Endodermal cell (in vitro differentiated cells): Measurements from ENCODE around the gene KCNK15. TPM values are rescaled to one million over a fixed set of nuclear protein-coding genes. Genes with fewer than 3 reads are reported as not detected.

ENCODE experiments used
- DNase-seq: peaks from one replicate; pipeline ENCODE4 v3.0.0-alpha.2; 2017
- H3K27ac ChIP-seq: 2 replicates; pipeline ENCODE4 v1.5.1; 2013; ENCODE audit warnings: mild to moderate bottlenecking, low read depth, low read length, moderate library complexity
- H3K27me3 ChIP-seq: 2 replicates; pipeline ENCODE4 v1.6.1; 2013; ENCODE audit warnings: mild to moderate bottlenecking, low read length, moderate library complexity; ENCODE audit not compliant: insufficient read depth, control insufficient read depth, poor library complexity, severe bottlenecking
- H3K36me3 ChIP-seq: 2 replicates; pipeline ENCODE4 v1.7.0; 2013; ENCODE audit warnings: mild to moderate bottlenecking, low read length, moderate library complexity; ENCODE audit not compliant: control insufficient read depth, insufficient read depth
- H3K4me1 ChIP-seq: one replicate; pipeline ENCODE4 v1.7.0; 2013; ENCODE audit warnings: low read length; ENCODE audit not compliant: control insufficient read depth, insufficient read depth
- H3K4me3 ChIP-seq: 2 replicates; pipeline ENCODE4 v1.5.1; 2013; ENCODE audit warnings: mild to moderate bottlenecking, low read length, moderate library complexity
- H3K9ac ChIP-seq: 2 replicates; pipeline ENCODE4 v1.6.1; 2013; ENCODE audit warnings: mild to moderate bottlenecking, low read length, moderate library complexity; ENCODE audit not compliant: poor library complexity, severe bottlenecking; ENCODE audit errors: extremely low read depth
- H3K9me3 ChIP-seq: 2 replicates; pipeline ENCODE4 v1.6.1; 2013; ENCODE audit warnings: mild to moderate bottlenecking, low read length, moderate library complexity; ENCODE audit not compliant: control insufficient read depth
- H3K27ac Mint-ChIP-seq: 2 replicates; pipeline ENCODE4 v1.8.0; 2020; ENCODE audit warnings: mixed read lengths
- H3K27me3 Mint-ChIP-seq: 2 replicates; pipeline ENCODE4 v1.8.0; 2021; ENCODE audit warnings: mild to moderate bottlenecking, mixed read lengths; ENCODE audit not compliant: insufficient read depth
- H3K36me3 Mint-ChIP-seq: 2 replicates; pipeline ENCODE4 v1.8.0; 2020; ENCODE audit warnings: low read depth, mixed read lengths
- H3K4me1 Mint-ChIP-seq: 2 replicates; pipeline ENCODE4 v1.8.0; 2020; ENCODE audit warnings: mixed read lengths
- H3K4me3 Mint-ChIP-seq: 2 replicates; pipeline ENCODE4 v1.8.0; 2020; ENCODE audit warnings: mild to moderate bottlenecking, moderate library complexity, mixed read lengths
- H3K9me3 Mint-ChIP-seq: 2 replicates; pipeline ENCODE4 v1.8.0; 2020; ENCODE audit warnings: mild to moderate bottlenecking, mixed read lengths
- CTCF ChIP-seq: fragments of 200-600 bp; sonication (generic); conservative IDR thresholded peaks from 2 replicates; pipeline ENCODE4 v1.5.0; 2021; ENCODE audit warnings: antibody characterized with exemption, mild to moderate bottlenecking
- WGBS, 2 experiments: methylation state at CpG; one replicate each; pipeline versions ENCODE4 v1.1.5 to v1.1.7; 2013; ENCODE audit warnings: missing lambda C conversion rate in 2 of 2, mixed read lengths in 1 of 2; ENCODE audit not compliant: insufficient coverage in 1 of 2, insufficient read length in 1 of 2; 5-methylcytosine and 5-hydroxymethylcytosine counted together
- total RNA-seq, 2 donors: library from RNA; stranded (reverse); fragmentation: NEBNext Ultra II Directional in 1 of 2; extraction: Animal tissue kit (Norgen Biotek cat#: 25700) in 1 of 2; gene quantifications; 2 replicates in 1 of 2; 3 replicates in 1 of 2; pipeline ENCODE4 v1.2.1, GENCODE V29; 2021

The KCNK15 gene
- total RNA-seq, 2 donors from 2014 or later, result 0.15 to 0.22 TPM

GRCh38 chr20:44756011-44756688 is 10.5 kb downstream of the KCNK15 start:
- DNase-seq, result no peak
- Histone ChIP-seq H3K36me3 (no peaks in the 10 kb centered on the region), H3K4me3 (no peak overlapping the region), H3K9me3 (no peaks in the 10 kb centered on the region), H3K9ac (no peak overlapping the region), H3K27me3 (no peaks in the 10 kb centered on the region), H3K4me1 (peaks cover 4% of the 10 kb centered on the region), H3K27ac (no peak overlapping the region)
- TF ChIP-seq CTCF, result peak; percentile 32
- WGBS, 2 experiments, result 82 to 92% methylated on average over 9 to 18 of the region's 18 CpGs
- no peaks in the 10 kb centered on the region for H3K36me3 Mint-ChIP-seq
- H3K9me3 Mint-ChIP-seq, result no peaks in the 10 kb centered on the region
- H3K4me1 Mint-ChIP-seq, result no peaks in the 10 kb centered on the region
- H3K27me3 Mint-ChIP-seq, result peaks cover 4% of the 10 kb centered on the region
- no peak overlapping the region for H3K27ac Mint-ChIP-seq
- H3K4me3 Mint-ChIP-seq, result no peak overlapping the region

GRCh38 chr20:44756956-44757355 is 11.3 kb downstream of the KCNK15 start:
- H3K9me3 Mint-ChIP-seq, result no peaks in the 10 kb centered on the region
- Histone ChIP-seq H3K9ac (no peak overlapping the region), H3K9me3 (no peaks in the 10 kb centered on the region), H3K4me1 (peaks cover 4% of the 10 kb centered on the region), H3K36me3 (no peaks in the 10 kb centered on the region), H3K4me3 (no peak overlapping the region), H3K27ac (no peak overlapping the region), H3K27me3 (no peaks in the 10 kb centered on the region)
- H3K4me3 Mint-ChIP-seq, result no peak overlapping the region
- no peaks in the 10 kb centered on the region for H3K27me3 Mint-ChIP-seq
- H3K36me3 Mint-ChIP-seq, result no peaks in the 10 kb centered on the region
- DNase-seq, result no peak
- H3K4me1 Mint-ChIP-seq, result peaks cover 5% of the 10 kb centered on the region
- H3K27ac Mint-ChIP-seq, result no peak overlapping the region
- no peak for TF ChIP-seq CTCF
- 96% methylated on average over 4 to 5 of the region's 5 CpGs for whole genome bisulfite sequencing, 2 experiments

- Histone ChIP-seq H3K4me1 (peaks cover 17% of the 10 kb centered on the region), H3K27me3 (no peaks in the 10 kb centered on the region), H3K4me3 (no peak overlapping the region), H3K9ac (no peak overlapping the region), H3K9me3 (no peaks in the 10 kb centered on the region), H3K27ac (no peak overlapping the region), H3K36me3 (no peaks in the 10 kb centered on the region)
- no peak for TF ChIP-seq CTCF
- no peaks in the 10 kb centered on the region for H3K36me3 Mint-ChIP-seq
- H3K4me3 Mint-ChIP-seq, result no peak overlapping the region
- no peak for DNase-seq
- H3K27ac Mint-ChIP-seq, result no peak overlapping the region
- H3K27me3 Mint-ChIP-seq, result no peaks in the 10 kb centered on the region
- WGBS, 2 experiments, result 86 to 89% methylated on average over 9 to 10 of the region's 10 CpGs
- H3K4me1 Mint-ChIP-seq, result peaks cover 17% of the 10 kb centered on the region
- no peaks in the 10 kb centered on the region for H3K9me3 Mint-ChIP-seq
These were observed 12.8 kb downstream of the KCNK15 start for GRCh38 chr20:44758247-44759101.
